ENCODE data around the gene LY9. TPM values are rescaled to one million over a fixed set of nuclear protein-coding genes. Genes with fewer than 3 reads are reported as not detected.

Gene LY9
- total RNA-seq, 1 experiment from 2014 or later: not detected

DNA sequence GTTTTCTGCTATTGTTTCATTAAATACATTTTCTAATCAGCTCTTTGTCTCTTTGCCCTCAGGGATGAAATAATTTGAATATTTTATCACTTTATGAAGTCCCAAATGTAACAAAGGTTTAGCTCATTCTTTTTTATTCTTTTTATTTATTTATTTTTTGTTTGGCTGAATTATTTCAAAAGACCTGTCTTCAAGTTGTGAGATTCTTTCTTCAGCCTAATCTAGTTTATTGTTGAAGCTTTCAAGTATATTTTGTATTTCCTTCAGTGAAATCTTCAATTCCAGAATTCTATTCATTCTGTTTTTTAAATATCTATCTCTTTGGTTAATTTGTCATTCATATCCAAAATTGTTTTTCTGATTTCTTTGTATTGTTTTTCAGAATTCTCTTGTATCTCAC lies 10.8 kb downstream of the LY9 start:
- no peak overlapping the region for H3K23ac ChIP-seq (ENCODE audit: insufficient read length, low read depth, low read length)
- no peak overlapping the region for H2BK120ac ChIP-seq (ENCODE audit: low read depth, low read length, poor library complexity, severe bottlenecking)
- no peaks in the 10 kb centered on the region for H4K20me1 ChIP-seq (ENCODE audit: control insufficient read depth, insufficient read depth, insufficient read length)
- no peaks in the 10 kb centered on the region for H3K79me2 ChIP-seq (ENCODE audit: insufficient read depth, low read length)
- no peak for DNase-seq
- no peak overlapping the region for H2BK12ac ChIP-seq (ENCODE audit: insufficient read length, low read depth, low read length)
- no peak overlapping the region for H2BK15ac ChIP-seq (ENCODE audit: low read depth, low read length)
- no peak overlapping the region for H3K27ac ChIP-seq (ENCODE audit: insufficient read length, low read depth, low read length)
- H3K27me3 ChIP-seq (ENCODE audit: insufficient read depth, low read length): no peaks in the 10 kb centered on the region
- H3K18ac ChIP-seq (ENCODE audit: insufficient read length, low read depth, low read length): no peak overlapping the region
- no peak overlapping the region for H3K4me2 ChIP-seq (ENCODE audit: insufficient read depth, insufficient read length, low read length)
- H3K4me1 ChIP-seq (ENCODE audit: insufficient read depth, low read length): peaks cover 2% of the 10 kb centered on the region; the same call in 1 of the 2 replicates
- no peak overlapping the region for H3K9ac ChIP-seq (ENCODE audit: extremely low read depth, insufficient read length, low read length)
- no peaks in the 10 kb centered on the region for H3K9me3 ChIP-seq (ENCODE audit: control insufficient read depth, low read depth, low read length)
- Mint-ChIP-seq H3K4me3 (no peak overlapping the region), H3K4me1 (peaks cover 20 to 24% of the 10 kb centered on the region in 2 experiments), H3K9me3 (peaks cover 12 to 15% of the 10 kb centered on the region in 2 experiments; a peak in 4 of 5 replicates), H3K36me3 (ENCODE audit: insufficient read depth in 1 of 3, low read depth in 3 of 3) (peaks cover 0 to 15% (median 3%) of the 10 kb centered on the region in 3 experiments; a peak in 4 of 7 replicates), H3K27me3 (ENCODE audit: low read depth) (no peaks in the 10 kb centered on the region), H3K27ac (no peak overlapping the region)
- no peak overlapping the region for H2BK20ac ChIP-seq (ENCODE audit: low read depth, low read length, poor library complexity, severe bottlenecking)
- no peak overlapping the region for H3K4ac ChIP-seq (ENCODE audit: low read depth, low read length)
- H3K14ac ChIP-seq (ENCODE audit: insufficient read depth, low read length): no peak overlapping the region
- H4K5ac ChIP-seq (ENCODE audit: insufficient read length, low read depth, low read length): no peak overlapping the region
- H3T11ph ChIP-seq (ENCODE audit: low read length): no peak overlapping the region
- H2AFZ ChIP-seq (ENCODE audit: low read length): no peak overlapping the region
- H2AK5ac ChIP-seq (ENCODE audit: insufficient read length, low read length): no peak overlapping the region
- H4K91ac ChIP-seq (ENCODE audit: insufficient read length, low read depth, low read length): no peak overlapping the region
- H2BK5ac ChIP-seq (ENCODE audit: insufficient read length, low read length): no peak overlapping the region
- H3K79me1 ChIP-seq (ENCODE audit: insufficient read depth, low read depth, low read length, poor library complexity, severe bottlenecking): no peaks in the 10 kb centered on the region
- H4K8ac ChIP-seq (replicated peaks; ENCODE audit: insufficient read length, low read depth, low read length): no peak overlapping the region
- H3K23me2 ChIP-seq (ENCODE audit: insufficient read length, low read depth, low read length, poor library complexity, severe bottlenecking): no peaks in the 10 kb centered on the region
- TF ChIP-seq, protein P1, sequence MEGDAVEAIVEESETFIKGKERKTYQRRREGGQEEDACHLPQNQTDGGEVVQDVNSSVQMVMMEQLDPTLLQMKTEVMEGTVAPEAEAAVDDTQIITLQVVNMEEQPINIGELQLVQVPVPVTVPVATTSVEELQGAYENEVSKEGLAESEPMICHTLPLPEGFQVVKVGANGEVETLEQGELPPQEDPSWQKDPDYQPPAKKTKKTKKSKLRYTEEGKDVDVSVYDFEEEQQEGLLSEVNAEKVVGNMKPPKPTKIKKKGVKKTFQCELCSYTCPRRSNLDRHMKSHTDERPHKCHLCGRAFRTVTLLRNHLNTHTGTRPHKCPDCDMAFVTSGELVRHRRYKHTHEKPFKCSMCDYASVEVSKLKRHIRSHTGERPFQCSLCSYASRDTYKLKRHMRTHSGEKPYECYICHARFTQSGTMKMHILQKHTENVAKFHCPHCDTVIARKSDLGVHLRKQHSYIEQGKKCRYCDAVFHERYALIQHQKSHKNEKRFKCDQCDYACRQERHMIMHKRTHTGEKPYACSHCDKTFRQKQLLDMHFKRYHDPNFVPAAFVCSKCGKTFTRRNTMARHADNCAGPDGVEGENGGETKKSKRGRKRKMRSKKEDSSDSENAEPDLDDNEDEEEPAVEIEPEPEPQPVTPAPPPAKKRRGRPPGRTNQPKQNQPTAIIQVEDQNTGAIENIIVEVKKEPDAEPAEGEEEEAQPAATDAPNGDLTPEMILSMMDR (conservative IDR thresholded peaks at IDR 0.05): no peak
- no peak overlapping the region for H3K56ac ChIP-seq (ENCODE audit: insufficient read length, low read depth, low read length)
